C4-2B (cell line): ENCODE measurements around the gene CNGB1.

ENCODE experiments used
- ZFX ChIP-seq: fragments of 450-650 bp; IDR thresholded peaks from 2 replicates; pipeline ENCODE4 v1.6.1; 2017
- TF ChIP-seq, protein P1 (sequence below): fragments of 450-650 bp; conservative IDR thresholded peaks from 2 replicates; pipeline ENCODE4 v1.5.1; 2017; ENCODE audit warnings: mild to moderate bottlenecking

DNA sequence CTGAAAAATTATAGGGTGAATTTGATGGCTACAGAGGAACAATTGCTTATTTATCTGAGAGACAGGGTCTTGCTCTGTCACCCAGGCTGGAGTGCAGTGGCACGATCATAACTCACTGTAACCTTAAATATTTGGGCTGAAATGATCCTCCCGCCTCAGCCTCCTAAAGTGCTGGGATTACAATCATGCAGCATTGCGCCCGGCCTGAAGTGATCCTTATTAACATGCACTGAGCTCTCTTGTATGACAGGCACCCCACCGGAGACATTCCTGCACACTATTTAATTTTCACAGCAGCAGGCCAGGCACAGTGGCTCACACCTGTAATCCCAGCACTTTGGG, 77.7 kb downstream of the CNGB1 start:
- TF ChIP-seq, protein P1, sequence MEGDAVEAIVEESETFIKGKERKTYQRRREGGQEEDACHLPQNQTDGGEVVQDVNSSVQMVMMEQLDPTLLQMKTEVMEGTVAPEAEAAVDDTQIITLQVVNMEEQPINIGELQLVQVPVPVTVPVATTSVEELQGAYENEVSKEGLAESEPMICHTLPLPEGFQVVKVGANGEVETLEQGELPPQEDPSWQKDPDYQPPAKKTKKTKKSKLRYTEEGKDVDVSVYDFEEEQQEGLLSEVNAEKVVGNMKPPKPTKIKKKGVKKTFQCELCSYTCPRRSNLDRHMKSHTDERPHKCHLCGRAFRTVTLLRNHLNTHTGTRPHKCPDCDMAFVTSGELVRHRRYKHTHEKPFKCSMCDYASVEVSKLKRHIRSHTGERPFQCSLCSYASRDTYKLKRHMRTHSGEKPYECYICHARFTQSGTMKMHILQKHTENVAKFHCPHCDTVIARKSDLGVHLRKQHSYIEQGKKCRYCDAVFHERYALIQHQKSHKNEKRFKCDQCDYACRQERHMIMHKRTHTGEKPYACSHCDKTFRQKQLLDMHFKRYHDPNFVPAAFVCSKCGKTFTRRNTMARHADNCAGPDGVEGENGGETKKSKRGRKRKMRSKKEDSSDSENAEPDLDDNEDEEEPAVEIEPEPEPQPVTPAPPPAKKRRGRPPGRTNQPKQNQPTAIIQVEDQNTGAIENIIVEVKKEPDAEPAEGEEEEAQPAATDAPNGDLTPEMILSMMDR = no peak
- TF ChIP-seq ZFX = no peak
